ENCODE measurements around the gene PDS5B.

The PDS5B gene

GRCh38 chr13:32592082-32592481 lies 5.8 kb downstream of the PDS5B start:
- intact Hi-C loops (cut with DNase I; ENCODE audit: low total_unique reads), result no loop called here
- no peaks in the 10 kb centered on the region for H3K36me3 ChIP-seq
- H3K4me3 ChIP-seq, result no peak overlapping the region
- no peak for DNase-seq
- H3K27me3 ChIP-seq, result no peaks in the 10 kb centered on the region
- no peaks in the 10 kb centered on the region for H3K9me3 ChIP-seq
- TF ChIP-seq CTCF (IDR thresholded peaks at IDR 0.05), result no peak
- H3K27ac ChIP-seq, result no peak overlapping the region
- peaks cover 0 to 66% (median 16%) of the 10 kb centered on the region in 4 donors for H3K4me1 ChIP-seq

- Histone ChIP-seq H3K27ac (no peak overlapping the region), H3K9me3 (no peaks in the 10 kb centered on the region), H3K27me3 (no peaks in the 10 kb centered on the region), H3K4me3 (no peak overlapping the region), H3K36me3 (no peaks in the 10 kb centered on the region), H3K4me1 (peaks cover 0 to 60% (median 18%) of the 10 kb centered on the region in 4 donors)
- DNase-seq, result no peak
- TF ChIP-seq CTCF (IDR thresholded peaks at IDR 0.05), result no peak
- intact Hi-C loops (cut with DNase I; ENCODE audit: low total_unique reads), result no loop called here
Observed at GRCh38 chr13:32594157-32594738, 8.0 kb downstream of the PDS5B start.

GRCh38 chr13:32595306-32595705 lies 9.1 kb downstream of the PDS5B start:
- intact Hi-C loops (cut with DNase I; ENCODE audit: low total_unique reads), result no loop called here
- H3K4me3 ChIP-seq, result no peak overlapping the region
- DNase-seq, result no peak
- H3K4me1 ChIP-seq, result peaks cover 0 to 55% (median 14%) of the 10 kb centered on the region in 4 donors
- H3K27ac ChIP-seq, result no peak overlapping the region
- no peaks in the 10 kb centered on the region for H3K36me3 ChIP-seq
- no peak for TF ChIP-seq CTCF (IDR thresholded peaks at IDR 0.05)
- H3K9me3 ChIP-seq, result no peaks in the 10 kb centered on the region
- no peaks in the 10 kb centered on the region for H3K27me3 ChIP-seq

- DNase-seq, result no peak
- H3K27ac ChIP-seq, result no peak overlapping the region
- intact Hi-C loops (cut with DNase I; ENCODE audit: low total_unique reads), result no loop called here
- no peaks in the 10 kb centered on the region for H3K36me3 ChIP-seq
- no peak for TF ChIP-seq CTCF (IDR thresholded peaks at IDR 0.05)
- no peak overlapping the region for H3K4me3 ChIP-seq
- H3K9me3 ChIP-seq, result no peaks in the 10 kb centered on the region
- no peaks in the 10 kb centered on the region for H3K27me3 ChIP-seq
- peaks cover 0 to 41% (median 8%) of the 10 kb centered on the region in 4 donors for H3K4me1 ChIP-seq
Observed at GRCh38 chr13:32600890-32601289, 14.6 kb downstream of the PDS5B start.

- Histone ChIP-seq H3K4me3 (no peak overlapping the region), H3K9me3 (peaks cover 0 to 7% (median 5%) of the 10 kb centered on the region in 3 donors), H3K27ac (no peak overlapping the region), H3K36me3 (no peaks in the 10 kb centered on the region), H3K27me3 (no peaks in the 10 kb centered on the region), H3K4me1 (peaks cover 0 to 22% (median 0%) of the 10 kb centered on the region in 4 donors)
- TF ChIP-seq CTCF (IDR thresholded peaks at IDR 0.05), result no peak
- DNase-seq, result no peak
- intact Hi-C loops (cut with DNase I; ENCODE audit: low total_unique reads), result no loop called here
Observed at GRCh38 chr13:32609428-32609827, 23.2 kb downstream of the PDS5B start.

- intact Hi-C loops (cut with DNase I; ENCODE audit: low total_unique reads), result no loop called here
- H3K27me3 ChIP-seq, result no peaks in the 10 kb centered on the region
- H3K27ac ChIP-seq, result no peak overlapping the region
- H3K9me3 ChIP-seq, result peaks cover 0 to 7% (median 5%) of the 10 kb centered on the region in 3 donors
- no peaks in the 10 kb centered on the region for H3K36me3 ChIP-seq
- peaks cover 0 to 22% (median 0%) of the 10 kb centered on the region in 4 donors for H3K4me1 ChIP-seq
- no peak for DNase-seq
- TF ChIP-seq CTCF (IDR thresholded peaks at IDR 0.05), result no peak
- no peak overlapping the region for H3K4me3 ChIP-seq
Observed at GRCh38 chr13:32610538-32610937, 24.3 kb downstream of the PDS5B start.

Data from tibial artery (tissue), 4 donors.